NCI-H2107 treated with DMSO at 0.1 percent for 48 hours (cell line): ENCODE results near the gene TTC36.
"Not testable (repeated sequence)": the region's sequence is repeated elsewhere in the genome, so short reads cannot be mapped to it uniquely, and the experiment has no call there.

Source experiments
- DNase-seq: peaks from one replicate; lab custom pipeline; 2025; ENCODE audit not compliant: unreplicated experiment; lab: John Stamatoyannopoulos, UW

TTC36 gene, protein sequence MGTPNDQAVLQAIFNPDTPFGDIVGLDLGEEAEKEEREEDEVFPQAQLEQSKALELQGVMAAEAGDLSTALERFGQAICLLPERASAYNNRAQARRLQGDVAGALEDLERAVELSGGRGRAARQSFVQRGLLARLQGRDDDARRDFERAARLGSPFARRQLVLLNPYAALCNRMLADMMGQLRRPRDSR

GRCh38 chr11:118527109-118527508, at the start of gene TTC36:
TTC36 (plus strand) TSS chr11:118527474; CDS start chr11:118527495, 21 bp downstream.
- no peak for DNase-seq

DNA sequence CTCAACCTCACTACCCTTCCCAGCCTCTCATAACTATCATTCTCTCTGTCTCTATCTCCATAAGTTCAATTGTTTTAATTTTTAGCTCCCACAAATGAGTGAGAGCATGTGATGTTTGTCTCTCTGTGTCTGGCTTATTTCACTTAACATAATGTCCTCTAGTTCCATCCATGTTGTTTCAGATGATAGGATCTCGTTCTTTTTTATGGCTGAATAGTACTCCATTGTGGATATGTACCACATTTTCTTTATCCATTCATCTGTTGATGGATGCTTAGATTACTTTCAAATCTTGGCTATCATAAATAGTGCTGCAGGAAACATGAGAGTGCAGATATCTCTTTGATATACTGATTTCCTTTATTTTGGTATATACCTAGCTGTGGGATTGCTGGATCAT, 46.0 kb upstream of the TTC36 start:
- not testable (repeated sequence) for DNase-seq

DNA sequence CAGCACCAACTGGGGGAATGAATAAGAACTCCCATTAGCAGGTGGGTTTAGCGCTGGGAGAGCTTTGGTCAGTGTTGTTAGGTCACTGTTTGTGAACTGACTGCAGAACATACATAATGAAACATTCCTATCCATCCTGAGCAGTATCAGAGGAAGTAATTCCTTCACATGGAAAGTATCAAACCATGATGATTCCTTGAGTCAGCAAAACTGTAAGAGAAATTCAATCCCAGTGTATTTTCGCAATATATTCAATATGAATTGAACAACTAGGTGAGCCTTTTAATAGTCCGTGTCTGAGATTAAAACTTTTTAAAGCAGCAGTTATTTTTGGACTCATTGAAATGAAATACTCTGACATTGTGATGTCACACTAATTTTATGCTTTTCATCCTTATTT, 42.9 kb upstream of the TTC36 start:
- DNase-seq: no peak

DNA sequence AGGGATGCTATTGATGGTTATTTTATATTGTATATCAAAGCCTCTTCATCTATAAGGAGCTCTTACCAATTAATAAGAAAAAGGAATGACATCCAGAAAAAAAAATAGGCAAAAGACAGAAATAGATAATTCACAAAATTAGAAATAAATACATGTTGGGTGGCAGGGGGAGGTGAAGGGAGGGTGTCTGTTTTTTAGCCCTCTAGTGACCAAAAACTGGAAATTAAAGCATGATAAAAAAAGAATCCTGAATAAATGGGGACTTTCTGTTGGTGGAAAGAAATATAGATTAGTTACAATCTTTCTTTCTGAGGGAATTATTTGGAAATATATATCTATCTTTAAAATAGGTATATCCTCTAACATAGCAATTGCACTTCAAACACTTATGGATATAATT, 42.0 kb upstream of the TTC36 start:
- DNase-seq: no peak

DNA sequence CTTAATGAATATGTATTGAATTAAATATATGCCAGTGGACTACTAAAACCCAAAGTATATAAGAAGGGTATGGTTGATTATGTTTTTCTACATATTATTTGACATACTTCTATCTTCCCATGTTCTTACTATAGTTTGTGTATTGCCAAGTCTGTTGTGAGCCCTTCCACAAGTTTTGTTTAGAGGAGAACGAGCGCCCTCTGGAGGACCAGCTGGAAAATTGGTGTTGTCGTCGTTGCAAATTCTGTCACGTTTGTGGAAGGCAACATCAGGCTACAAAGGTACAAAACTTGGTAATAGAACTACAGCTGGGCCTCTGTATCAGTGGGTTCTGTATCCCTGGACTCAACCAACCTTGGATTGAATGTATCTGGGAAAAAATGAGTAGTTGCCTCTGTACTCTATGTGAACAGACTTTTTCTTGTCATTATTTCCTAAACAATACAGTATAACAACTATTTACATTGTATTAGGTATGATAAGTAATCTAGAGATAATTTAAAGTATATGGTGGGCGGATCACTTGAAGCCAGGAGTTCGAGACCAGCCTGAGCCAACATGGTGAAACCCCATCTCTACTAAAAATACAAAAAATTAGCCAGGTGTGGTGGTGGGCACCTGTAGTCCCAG, 38.7 kb upstream of the TTC36 start:
- DNase-seq: peak; percentile 78

DNA sequence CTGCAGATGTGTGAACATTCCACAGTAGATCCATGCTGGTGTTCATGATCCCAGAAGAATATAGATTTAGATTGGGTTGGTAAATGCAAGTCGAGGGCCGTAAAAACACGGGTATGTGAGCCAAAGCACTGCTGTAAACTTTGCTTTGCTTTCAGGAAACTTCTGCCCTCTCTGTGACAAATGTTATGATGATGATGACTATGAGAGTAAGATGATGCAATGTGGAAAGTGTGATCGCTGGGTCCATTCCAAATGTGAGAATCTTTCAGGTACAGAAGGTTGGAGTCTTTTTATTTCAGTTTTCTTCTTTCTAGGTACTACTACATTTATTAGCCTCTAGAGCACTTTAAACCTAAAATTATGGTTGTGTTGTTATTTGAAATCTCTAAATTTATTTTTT, 36.2 kb upstream of the TTC36 start:
- no peak for DNase-seq

DNA sequence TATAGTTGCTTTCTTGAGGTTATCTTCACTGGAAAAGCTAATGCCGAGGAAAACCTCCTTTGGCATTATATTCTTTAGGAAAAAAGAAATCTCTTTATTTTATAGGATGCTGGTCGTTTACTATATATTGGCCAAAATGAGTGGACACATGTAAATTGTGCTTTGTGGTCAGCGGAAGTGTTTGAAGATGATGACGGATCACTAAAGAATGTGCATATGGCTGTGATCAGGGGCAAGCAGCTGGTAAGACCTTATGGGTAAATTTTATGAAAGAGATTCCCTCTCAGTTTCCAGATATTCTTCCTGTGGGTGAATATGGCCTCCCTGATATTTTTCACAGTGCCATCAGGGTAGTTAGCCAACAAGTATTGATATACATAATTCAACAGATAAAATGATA, 29.4 kb upstream of the TTC36 start:
- DNase-seq: no peak

DNA sequence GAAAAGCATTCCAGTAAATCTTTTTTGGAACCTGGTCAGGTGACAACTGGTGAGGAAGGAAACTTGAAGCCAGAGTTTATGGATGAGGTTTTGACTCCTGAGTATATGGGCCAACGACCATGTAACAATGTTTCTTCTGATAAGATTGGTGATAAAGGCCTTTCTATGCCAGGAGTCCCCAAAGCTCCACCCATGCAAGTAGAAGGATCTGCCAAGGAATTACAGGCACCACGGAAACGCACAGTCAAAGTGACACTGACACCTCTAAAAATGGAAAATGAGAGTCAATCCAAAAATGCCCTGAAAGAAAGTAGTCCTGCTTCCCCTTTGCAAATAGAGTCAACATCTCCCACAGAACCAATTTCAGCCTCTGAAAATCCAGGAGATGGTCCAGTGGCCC, 24.1 kb upstream of the TTC36 start:
- no peak for DNase-seq

DNA sequence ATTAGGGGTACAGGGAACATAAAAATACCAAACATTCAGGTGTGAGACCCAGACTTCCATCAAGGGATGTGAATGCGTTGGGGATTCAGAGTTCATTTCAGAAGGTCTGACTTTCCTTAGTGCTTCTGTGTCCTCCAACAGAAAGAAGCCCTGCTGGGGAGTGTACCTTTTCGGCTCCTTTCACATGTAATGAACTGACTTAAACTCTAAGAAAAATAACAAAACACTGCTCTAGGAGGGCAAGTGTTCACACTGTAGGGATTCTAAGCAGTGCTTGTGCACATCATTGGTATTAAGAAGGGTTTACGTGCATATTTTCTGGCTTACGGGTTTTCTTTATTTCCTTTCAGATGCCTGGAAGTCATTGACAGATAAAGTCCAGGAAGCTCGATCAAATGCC, 15.7 kb upstream of the TTC36 start:
- no peak for DNase-seq

- DNase-seq: no peak
Measured at GRCh38 chr11:118514103-118514502, 13.2 kb upstream of the TTC36 start.

DNA sequence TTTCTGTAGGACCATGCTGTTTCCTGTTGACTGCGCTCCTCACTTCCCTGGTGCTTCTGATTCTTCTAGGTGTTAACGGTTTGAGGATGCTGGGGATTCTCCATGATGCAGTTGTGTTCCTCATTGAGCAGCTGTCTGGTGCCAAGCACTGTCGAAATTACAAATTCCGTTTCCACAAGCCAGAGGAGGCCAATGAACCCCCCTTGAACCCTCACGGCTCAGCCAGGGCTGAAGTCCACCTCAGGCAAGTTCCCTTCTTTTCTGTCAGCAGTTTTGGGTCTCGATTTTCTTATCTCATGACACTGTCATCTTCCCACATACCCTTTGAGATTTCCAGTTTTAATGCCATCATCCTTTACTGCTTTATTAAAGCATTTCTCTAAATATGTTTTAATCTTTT, 7.7 kb upstream of the TTC36 start:
- no peak for DNase-seq

- no peak for DNase-seq
Measured at GRCh38 chr11:118521892-118522311, 5.4 kb upstream of the TTC36 start.

DNA sequence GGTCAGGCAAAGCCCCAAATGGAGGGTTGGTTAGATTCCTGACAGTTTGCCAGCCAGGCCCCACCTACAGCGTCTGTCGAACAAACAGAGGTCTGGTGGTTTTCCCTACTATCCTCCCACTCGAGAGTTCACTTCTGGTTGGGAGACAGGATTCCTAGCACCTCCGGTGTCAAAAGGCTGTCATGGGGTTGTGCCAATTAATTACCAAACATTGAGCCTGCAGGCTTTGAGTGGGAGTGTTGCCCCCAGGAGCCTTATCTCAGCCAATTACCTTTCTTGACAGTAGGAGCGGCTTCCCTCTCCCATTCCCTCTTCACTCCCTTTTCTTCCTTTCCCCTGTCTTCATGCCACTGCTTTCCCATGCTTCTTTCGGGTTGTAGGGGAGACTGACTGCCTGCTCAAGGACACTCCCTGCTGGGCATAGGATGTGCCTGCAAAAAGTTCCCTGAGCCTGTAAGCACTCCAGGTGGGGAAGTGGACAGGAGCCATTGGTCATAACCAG, 4.7 kb upstream of the TTC36 start:
- DNase-seq: no peak

GRCh38 chr11:118524356-118524755, 2.9 kb upstream of the TTC36 start:
- no peak for DNase-seq

- DNase-seq: no peak
Measured at GRCh38 chr11:118524757-118525470, 2.4 kb upstream of the TTC36 start.

DNA sequence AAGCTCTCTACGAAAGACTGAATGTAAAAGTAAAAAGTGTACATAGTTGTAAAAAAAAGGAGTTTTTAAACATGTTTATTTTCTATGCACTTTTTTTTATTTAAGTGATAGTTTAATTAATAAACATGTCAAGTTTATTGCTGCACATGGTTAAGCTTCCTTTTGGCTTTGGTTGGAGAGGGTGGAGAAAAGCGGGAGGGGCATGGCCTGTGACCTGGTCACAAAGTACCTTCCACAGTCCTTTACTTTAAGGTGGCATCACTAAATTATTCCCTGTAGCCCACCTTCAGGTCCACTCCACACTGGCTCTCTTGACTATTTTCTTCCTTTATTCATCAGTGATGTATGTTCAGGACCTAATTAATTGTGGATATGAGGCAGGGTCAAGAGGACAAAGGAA, 586 bp upstream of the TTC36 start:
- DNase-seq: no peak

GRCh38 chr11:118528511-118528910, 1.2 kb downstream of the TTC36 start:
- DNase-seq: no peak

DNA sequence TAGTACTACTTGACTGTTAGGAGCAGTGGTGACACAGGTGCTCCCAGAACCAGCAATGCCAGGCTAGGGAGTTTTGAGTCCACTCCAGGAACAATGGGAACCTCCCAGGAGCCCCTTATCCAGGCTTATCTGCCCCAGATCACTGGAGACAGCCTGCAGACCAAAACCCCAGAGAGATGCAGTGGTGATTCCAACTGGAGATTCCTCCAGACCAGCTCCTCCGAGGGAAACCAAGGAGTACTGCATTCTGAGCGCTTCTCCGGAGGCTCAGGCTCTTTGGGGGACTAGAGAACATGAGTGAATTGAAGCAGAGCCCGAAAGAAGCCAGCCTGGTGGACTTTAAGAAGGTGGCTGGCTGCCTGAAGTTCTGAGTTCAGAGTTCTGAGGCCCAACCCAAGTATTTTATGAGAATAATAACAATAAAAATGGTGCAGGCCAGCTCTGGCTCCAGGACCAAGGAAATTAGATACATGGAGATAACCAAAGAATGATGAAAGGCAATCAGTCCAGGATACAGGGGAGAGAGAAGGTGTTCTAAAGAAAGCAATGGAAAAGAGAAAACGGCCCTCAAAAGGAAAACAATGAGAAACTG, 2.4 kb downstream of the TTC36 start:
- peak; percentile 41 for DNase-seq

DNA sequence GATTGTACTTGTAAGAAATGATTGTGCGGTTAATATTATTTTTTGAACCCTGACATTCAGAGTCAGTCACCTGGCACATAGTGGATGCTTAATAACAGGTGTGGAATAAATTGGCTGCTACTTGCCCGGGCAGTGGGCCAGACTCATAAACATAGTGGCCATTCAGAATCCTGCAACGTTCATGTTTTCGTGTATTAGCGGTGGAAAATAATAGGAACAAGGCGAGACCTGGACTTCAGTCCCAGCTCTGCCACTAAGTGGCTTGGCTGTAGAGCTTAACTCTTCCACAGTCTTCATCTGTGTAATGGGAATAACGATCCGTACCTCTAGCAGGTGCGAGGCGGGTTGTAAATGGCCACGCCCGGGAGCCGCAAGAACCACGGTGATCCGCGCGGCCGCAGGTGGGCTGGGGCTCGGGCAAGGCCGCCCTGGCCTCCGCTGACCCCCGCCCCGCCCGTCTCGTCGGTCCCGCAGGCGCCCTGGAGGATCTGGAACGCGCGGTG, 3.0 kb downstream of the TTC36 start:
- peak; percentile 60 for DNase-seq

GRCh38 chr11:118530683-118531596, 3.7 kb downstream of the TTC36 start, which contains the start of gene TMEM25:
TMEM25 (plus strand) TSS chr11:118531192; CDS start chr11:118531802, 610 bp downstream.
- peak; percentile 46 for DNase-seq
